Stimulated activated CD4-positive, alpha-beta T cell treated with anti-CD3 and anti-CD28 coated beads, Interleukin-2, amount 100 ng/mL, for 4 hours (primary cell): ENCODE results near the gene C12orf57.

Source experiments
- DNase-seq: peaks from one replicate; pipeline ENCODE4 v3.0.0-alpha.2; 2020; ENCODE audit warnings: low read depth

The C12orf57 gene

DNA sequence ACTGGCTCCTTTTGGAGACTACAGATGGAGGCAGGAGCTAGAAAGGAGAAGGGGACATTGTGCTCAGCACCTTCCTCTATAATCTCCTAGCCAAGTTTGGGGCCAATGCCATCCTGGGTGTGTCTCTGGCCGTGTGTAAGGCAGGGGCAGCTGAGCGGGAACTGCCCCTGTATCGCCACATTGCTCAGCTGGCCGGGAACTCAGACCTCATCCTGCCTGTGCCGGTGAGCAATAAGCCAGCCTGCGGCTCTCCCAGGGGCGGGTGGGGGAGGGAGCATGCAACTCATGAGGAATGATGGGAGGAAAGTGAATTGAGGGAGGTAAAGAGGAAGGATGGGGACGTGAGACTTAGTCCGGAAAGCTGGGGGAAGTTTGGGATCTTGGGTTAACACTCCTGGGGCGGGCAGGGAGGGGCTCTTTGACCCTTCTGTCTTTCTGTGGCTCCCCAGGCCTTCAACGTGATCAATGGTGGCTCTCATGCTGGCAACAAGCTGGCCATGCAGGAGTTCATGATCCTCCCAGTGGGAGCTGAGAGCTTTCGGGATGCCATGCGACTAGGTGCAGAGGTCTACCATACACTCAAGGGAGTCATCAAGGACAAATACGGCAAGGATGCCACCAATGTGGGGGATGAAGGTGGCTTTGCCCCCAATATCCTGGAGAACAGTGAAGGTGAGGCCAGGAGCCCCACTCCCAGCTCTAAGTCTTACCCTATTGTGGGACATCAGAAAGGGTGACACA is 26.2 kb upstream of the C12orf57 start:
- DNase-seq = no peak

DNA sequence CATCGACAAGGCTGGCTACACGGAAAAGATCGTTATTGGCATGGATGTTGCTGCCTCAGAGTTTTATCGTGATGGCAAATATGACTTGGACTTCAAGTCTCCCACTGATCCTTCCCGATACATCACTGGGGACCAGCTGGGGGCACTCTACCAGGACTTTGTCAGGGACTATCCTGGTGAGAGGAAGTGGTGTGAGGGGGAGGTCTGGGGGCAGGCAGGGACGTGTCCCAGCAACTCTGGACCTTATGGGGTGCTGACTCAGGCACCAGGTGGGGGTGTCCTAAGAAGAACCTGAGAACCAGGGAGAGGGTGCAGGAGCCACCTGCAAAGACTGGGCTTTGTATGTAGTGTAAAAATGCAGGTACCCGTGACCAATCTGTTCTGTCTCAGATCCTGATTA is 24.2 kb upstream of the C12orf57 start:
- DNase-seq = no peak

DNA sequence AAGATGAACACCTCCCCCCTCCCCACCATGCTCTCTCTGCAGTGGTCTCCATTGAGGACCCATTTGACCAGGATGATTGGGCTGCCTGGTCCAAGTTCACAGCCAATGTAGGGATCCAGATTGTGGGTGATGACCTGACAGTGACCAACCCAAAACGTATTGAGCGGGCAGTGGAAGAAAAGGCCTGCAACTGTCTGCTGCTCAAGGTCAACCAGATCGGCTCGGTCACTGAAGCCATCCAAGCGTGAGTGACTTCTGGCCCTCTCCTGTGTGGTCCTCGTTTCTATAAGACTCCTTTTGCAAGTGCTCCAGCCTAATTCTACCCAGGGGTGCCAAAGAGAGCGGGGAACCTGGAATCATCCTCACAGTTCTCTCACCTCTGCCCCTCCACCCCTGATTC is 22.3 kb upstream of the C12orf57 start:
- no peak for DNase-seq

DNA sequence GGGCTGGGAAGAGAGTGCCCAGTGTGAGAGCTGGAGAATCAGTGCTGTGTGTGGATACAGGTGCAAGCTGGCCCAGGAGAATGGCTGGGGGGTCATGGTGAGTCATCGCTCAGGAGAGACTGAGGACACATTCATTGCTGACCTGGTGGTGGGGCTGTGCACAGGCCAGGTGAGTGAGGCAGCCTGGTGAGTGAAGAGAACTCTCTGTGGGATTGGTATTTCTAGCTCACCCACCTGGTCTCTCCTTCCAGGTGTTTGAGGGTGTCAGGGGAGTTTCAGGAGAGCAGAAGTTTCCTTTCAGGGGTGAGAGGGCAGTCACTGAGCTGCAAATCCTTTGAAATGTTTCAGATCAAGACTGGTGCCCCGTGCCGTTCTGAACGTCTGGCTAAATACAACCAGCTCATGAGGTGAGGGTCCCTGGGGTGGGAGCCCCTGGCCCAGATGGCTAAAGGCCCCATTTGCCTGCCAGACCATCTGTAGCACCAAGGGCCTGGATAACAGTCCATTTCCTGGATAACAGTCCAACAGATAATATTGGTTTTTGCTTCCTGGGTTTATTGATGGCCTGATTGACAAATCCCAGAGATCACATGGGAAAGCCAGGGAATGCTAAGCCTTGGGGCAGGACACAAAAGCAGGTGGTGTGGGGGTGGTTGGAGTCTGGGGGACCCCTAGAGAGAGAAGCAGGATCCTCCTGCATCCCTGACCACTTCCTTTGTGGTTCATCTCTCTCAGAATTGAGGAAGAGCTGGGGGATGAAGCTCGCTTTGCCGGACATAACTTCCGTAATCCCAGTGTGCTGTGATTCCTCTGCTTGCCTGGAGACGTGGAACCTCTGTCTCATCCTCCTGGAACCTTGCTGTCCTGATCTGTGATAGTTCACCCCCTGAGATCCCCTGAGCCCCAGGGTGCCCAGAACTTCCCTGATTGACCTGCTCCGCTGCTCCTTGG is 21.6 kb upstream of the C12orf57 start:
- no peak for DNase-seq

DNA sequence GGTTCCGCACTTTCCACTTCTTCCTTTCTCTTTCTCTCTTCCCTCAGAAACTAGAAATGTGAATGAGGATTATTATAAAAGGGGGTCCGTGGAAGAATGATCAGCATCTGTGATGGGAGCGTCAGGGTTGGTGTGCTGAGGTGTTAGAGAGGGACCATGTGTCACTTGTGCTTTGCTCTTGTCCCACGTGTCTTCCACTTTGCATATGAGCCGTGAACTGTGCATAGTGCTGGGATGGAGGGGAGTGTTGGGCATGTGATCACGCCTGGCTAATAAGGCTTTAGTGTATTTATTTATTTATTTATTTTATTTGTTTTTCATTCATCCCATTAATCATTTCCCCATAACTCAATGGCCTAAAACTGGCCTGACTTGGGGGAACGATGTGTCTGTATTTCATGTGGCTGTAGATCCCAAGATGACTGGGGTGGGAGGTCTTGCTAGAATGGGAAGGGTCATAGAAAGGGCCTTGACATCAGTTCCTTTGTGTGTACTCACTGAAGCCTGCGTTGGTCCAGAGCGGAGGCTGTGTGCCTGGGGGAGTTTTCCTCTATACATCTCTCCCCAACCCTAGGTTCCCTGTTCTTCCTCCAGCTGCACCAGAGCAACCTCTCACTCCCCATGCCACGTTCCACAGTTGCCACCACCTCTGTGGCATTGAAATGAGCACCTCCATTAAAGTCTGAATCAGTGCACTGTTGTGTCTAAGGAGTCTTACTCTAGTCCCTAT is 20.7 kb upstream of the C12orf57 start:
- DNase-seq = no peak

DNA sequence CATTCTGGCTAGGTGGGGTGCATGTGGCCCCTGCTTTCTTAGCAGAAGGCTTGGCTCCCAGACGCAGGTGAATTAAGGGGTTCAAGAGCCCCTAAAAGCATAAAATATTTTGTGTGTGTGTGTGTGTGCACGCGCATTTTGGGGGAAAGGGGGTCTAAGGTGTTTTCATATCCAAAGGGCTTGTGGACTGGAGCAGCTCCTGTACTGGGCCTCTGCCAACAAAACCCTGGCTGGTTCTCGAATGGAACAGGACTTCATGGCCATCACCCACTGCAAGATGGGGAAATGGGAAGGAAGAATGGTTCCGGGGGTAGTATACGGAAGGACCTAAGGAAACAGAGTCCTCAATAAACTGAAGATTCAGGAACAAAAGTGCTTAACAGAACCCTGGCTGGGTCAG is 20.0 kb upstream of the C12orf57 start:
- no peak for DNase-seq

GRCh38 chr12:6925239-6925539 is 18.6 kb upstream of the C12orf57 start:
- DNase-seq = no peak

DNA sequence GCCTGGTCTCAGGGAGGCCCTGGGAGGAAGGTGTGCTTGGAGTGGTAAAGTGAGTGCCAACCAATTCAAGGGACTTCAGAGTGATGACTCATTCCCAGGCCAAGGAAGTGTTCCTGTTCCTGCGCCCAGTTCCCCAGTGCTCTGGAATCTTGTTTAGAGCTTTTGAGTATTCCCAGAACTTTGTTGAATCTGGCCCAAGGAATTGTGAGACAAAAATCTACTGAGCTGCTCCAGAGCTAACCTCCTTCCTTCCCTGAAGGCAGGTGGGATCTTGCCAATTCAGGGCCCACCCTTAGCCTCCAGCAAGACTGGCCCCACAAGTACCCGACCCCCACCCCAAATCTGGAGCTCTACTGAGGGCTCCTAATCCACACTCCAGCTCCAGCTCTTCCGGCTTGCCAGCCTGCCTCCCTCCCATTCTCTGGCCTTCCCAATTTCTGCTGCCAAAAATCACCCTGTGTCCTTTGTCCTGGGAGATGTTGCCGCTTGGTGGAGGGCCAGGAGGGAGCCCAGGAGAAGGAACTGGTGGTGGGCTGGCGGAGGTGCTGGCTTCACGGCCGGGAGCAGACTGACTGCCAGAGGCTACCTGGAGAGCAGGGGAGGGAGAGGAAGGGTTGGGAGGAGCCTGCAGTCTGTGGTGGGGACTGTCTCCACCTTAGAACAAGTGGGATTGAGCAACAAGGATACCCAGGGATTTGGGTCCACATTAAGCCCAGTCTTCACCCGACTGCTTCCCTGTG is 18.1 kb upstream of the C12orf57 start:
- DNase-seq = no peak

DNA sequence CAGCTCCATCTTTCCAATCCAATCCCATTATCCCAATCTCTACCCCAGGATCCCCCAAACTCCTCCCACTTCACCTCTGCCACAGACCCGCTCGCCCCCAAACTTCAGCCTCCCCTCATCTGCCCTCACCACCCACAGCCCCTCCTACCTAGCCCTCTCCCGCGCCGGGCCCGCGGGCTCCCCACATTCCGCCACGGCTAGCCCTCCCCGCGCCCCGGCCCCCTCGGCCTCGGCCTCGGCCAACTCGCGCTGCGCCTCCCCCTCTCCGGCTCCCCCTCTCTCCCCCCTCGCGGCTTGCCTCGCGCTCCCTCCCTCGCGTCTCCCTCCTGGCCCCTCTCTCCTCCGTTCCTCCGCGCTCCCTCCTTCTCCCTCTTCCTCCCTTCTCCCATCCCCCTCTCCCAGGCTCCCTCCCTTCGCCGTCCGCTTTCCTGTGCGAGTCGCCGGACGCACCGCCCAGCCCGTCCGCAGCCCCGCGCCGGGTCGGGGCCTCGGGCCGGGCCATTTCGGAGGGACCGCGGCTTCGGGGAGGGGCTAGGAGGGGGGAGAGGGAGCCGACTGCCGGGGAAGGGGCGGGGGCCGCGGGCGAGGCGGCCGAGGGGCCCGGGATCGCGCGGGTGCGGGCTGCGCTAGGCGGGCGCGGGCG is 16.3 kb upstream of the C12orf57 start, which contains the start of gene ATN1:
TSS of gene ATN1 (plus strand) at position 581 of the 643 bp plus-strand sequence. CDS start 6,043 bp downstream, outside the sequence.
- no peak for DNase-seq

DNA sequence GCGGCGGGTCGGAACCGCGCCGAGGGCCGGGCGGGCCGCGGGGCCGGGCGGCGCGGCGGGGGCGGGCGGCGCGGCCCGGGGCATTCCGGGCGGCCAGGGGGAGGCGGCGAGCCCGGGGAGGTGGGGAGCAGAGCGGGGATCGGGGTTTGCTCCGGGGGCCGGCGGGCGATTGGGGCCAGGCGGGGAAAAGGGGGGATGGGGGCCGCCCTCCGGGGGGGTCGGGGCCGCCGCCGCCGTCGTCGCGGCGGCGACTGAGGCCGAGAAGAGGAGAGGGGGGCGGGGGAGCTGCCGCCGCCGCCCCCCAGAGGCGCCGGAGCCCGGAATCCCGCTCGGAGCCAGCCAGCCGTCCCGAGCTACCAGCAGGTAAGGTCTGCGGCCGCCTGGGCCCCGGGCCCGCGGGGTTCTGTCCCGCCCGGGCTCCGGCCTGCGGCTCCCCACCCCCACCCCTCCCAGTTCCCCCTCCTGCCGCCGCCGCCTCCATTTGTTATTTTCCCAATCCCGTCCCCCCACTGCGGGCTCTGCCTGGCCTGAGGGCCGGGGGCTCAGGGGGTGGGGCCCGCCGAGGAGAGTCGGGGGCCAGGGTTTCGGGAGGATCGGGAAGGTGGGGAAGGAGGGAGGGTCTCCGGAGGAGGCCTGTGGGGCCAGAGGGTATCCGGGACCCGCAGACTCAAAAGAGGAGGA is 15.7 kb upstream of the C12orf57 start:
- DNase-seq = no peak

GRCh38 chr12:6928703-6929407 is 15.0 kb upstream of the C12orf57 start:
- DNase-seq = no peak

- no peak for DNase-seq
These were observed 14.1 kb upstream of the C12orf57 start for GRCh38 chr12:6929466-6930452.

- no peak for DNase-seq
These were observed 11.1 kb upstream of the C12orf57 start for GRCh38 chr12:6932766-6933165.

- DNase-seq = no peak
These were observed 9.7 kb upstream of the C12orf57 start for GRCh38 chr12:6934110-6934509.

DNA sequence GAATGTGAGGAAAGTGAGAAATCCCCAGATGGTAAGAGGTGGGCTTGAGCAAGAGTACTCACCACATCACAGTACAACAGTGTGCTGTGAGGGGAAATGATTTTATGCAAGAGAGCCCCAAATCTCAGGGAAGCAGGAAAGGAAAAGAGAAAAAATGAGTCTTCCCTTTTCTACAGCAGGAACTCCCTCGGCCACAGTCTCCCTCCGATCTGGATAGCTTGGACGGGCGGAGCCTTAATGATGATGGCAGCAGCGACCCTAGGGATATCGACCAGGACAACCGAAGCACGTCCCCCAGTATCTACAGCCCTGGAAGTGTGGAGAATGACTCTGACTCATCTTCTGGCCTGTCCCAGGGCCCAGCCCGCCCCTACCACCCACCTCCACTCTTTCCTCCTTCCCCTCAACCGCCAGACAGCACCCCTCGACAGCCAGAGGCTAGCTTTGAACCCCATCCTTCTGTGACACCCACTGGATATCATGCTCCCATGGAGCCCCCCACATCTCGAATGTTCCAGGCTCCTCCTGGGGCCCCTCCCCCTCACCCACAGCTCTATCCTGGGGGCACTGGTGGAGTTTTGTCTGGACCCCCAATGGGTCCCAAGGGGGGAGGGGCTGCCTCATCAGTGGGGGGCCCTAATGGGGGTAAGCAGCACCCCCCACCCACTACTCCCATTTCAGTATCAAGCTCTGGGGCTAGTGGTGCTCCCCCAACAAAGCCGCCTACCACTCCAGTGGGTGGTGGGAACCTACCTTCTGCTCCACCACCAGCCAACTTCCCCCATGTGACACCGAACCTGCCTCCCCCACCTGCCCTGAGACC is 8.2 kb upstream of the C12orf57 start:
- no peak for DNase-seq

DNA sequence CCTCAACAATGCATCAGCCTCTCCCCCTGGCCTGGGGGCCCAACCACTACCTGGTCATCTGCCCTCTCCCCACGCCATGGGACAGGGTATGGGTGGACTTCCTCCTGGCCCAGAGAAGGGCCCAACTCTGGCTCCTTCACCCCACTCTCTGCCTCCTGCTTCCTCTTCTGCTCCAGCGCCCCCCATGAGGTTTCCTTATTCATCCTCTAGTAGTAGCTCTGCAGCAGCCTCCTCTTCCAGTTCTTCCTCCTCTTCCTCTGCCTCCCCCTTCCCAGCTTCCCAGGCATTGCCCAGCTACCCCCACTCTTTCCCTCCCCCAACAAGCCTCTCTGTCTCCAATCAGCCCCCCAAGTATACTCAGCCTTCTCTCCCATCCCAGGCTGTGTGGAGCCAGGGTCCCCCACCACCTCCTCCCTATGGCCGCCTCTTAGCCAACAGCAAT is 7.6 kb upstream of the C12orf57 start:
- DNase-seq = no peak

DNA sequence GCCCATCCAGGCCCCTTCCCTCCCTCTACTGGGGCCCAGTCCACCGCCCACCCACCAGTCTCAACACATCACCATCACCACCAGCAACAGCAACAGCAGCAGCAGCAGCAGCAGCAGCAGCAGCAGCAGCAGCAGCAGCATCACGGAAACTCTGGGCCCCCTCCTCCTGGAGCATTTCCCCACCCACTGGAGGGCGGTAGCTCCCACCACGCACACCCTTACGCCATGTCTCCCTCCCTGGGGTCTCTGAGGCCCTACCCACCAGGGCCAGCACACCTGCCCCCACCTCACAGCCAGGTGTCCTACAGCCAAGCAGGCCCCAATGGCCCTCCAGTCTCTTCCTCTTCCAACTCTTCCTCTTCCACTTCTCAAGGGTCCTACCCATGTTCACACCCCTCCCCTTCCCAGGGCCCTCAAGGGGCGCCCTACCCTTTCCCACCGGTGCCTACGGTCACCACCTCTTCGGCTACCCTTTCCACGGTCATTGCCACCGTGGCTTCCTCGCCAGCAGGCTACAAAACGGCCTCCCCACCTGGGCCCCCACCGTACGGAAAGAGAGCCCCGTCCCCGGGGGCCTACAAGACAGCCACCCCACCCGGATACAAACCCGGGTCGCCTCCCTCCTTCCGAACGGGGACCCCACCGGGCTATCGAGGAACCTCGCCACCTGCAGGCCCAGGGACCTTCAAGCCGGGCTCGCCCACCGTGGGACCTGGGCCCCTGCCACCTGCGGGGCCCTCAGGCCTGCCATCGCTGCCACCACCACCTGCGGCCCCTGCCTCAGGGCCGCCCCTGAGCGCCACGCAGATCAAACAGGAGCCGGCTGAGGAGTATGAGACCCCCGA is 7.0 kb upstream of the C12orf57 start:
- DNase-seq = peak; percentile 69
